HCT116 (cell line): ENCODE measurements around the gene TAS1R1. TPM values are rescaled to one million over a fixed set of nuclear protein-coding genes. Genes with fewer than 3 reads are reported as not detected.

Experiments
- ATAC-seq: fragments of 200-7000 bp; cut with Tn5 transposase; 2 replicates; pipeline ENCODE4 v1.9.1; 2020; ENCODE audit warnings: mild to moderate bottlenecking, moderate library complexity
- BruUV-seq: library from RNA; stranded (reverse); fragments of 400-500 nt; replicated peaks from 2 replicates; lab custom pipeline; 2021; lab: Mats Ljungman, UMichigan
- CTCF ChIA-PET: fragments of 300-600 bp; sonication (Branson Sonifier 250); formaldehyde crosslinking; loops from one replicate; lab custom pipeline; 2021; ENCODE audit warnings: antibody characterized with exemption; lab: Charles Lee
- POLR2A ChIA-PET: fragments of 300-600, 350-600 bp; sonication (Branson Sonifier 250); formaldehyde crosslinking; loops from one replicate; lab custom pipeline; 2021; ENCODE audit warnings: antibody characterized with exemption; lab: Charles Lee
- RAD21 ChIA-PET, 2 experiments: fragments of 300-600 bp; sonication (Branson Sonifier 250); formaldehyde crosslinking; loops; one replicate each; lab custom pipeline; 2023; ENCODE audit warnings: low total read pairs in 2 of 2; ENCODE audit not compliant: uncharacterized antibody in 2 of 2, unreplicated experiment in 2 of 2, low non-redundant PET in 1 of 2; lab: Charles Lee
- DNase-seq: peaks from one replicate; pipeline ENCODE4 v3.0.0-alpha.2; 2010; ENCODE audit warnings: low read depth, low spot score
- H2AFZ ChIP-seq: fragments of 200-600 bp; shearing (Covaris generic), sonication (generic); 2 replicates; pipeline ENCODE4 v1.6.1; 2017; ENCODE audit warnings: low read depth, mixed run types, mixed read lengths, antibody characterized with exemption, low read length; ENCODE audit not compliant: poor library complexity, severe bottlenecking
- H3K27ac ChIP-seq: 2 replicates; pipeline ENCODE4 v1.5.1; 2012; ENCODE audit warnings: low read depth, low read length
- H3K27me3 ChIP-seq: fragments of 200-600 bp; sonication (generic); 2 replicates; pipeline ENCODE4 v1.6.1; 2016; ENCODE audit warnings: mixed run types, low read length, mixed read lengths; ENCODE audit not compliant: insufficient read depth
- H3K36me3 ChIP-seq, 2 experiments: fragments of 200-500 bp in 1 of 2; fragments of 200-600 bp in 1 of 2; sonication (Bioruptor generic) in 1 of 2; sonication (generic) in 1 of 2; 2 replicates each; pipeline versions ENCODE4 v1.5.1 to v1.6.1; 2014 to 2016; ENCODE audit warnings: low read length in 2 of 2, inconsistent platforms in 1 of 2, mixed read lengths in 1 of 2, mixed run types in 1 of 2; ENCODE audit not compliant: insufficient read depth in 2 of 2, control insufficient read depth in 1 of 2
- H3K4me1 ChIP-seq, 2 experiments: fragments of 200-600 bp in 1 of 2; sonication (generic) in 1 of 2; 2 replicates each; pipeline versions ENCODE4 v1.5.1 to v1.6.1; 2012 to 2017; ENCODE audit warnings: low read length in 2 of 2, inconsistent platforms in 1 of 2, mild to moderate bottlenecking in 1 of 2, mixed read lengths in 1 of 2, mixed run types in 1 of 2, moderate library complexity in 1 of 2; ENCODE audit not compliant: insufficient read depth in 2 of 2, control insufficient read depth in 1 of 2
- H3K4me2 ChIP-seq: fragments of 200-600 bp; sonication (generic); 2 replicates; pipeline ENCODE4 v1.6.1; 2017; ENCODE audit warnings: mixed run types, low read length, mixed read lengths
- H3K4me3 ChIP-seq, 2 experiments: fragments of 200-600 bp in 1 of 2; sonication (generic) in 1 of 2; replicated peaks in 1 of 2; 2 replicates each; pipeline ENCODE4 v1.5.1; 2011 to 2016; ENCODE audit warnings: low read length in 2 of 2, control low read depth in 1 of 2, low read depth in 1 of 2, mild to moderate bottlenecking in 1 of 2, mixed read lengths in 1 of 2, mixed run types in 1 of 2
- H3K79me2 ChIP-seq: fragments of 200-600 bp; sonication (generic); 2 replicates; pipeline ENCODE4 v1.6.1; 2017; ENCODE audit warnings: mild to moderate bottlenecking, mixed run types, low read length, moderate library complexity, mixed read lengths; ENCODE audit not compliant: insufficient read depth
- H3K9ac ChIP-seq: fragments of 200-600 bp; sonication (generic); 2 replicates; pipeline ENCODE4 v1.6.1; 2016; ENCODE audit warnings: low read length, mixed read lengths
- H3K9me2 ChIP-seq: fragments of 200-600 bp; sonication (generic), shearing (Covaris generic); 2 replicates; pipeline ENCODE4 v1.6.1; 2017; ENCODE audit warnings: mixed run types, mild to moderate bottlenecking, moderate library complexity; ENCODE audit not compliant: insufficient read depth
- H3K9me3 ChIP-seq, 2 experiments: fragments of 200-500 bp in 1 of 2; fragments of 200-600 bp in 1 of 2; sonication (Bioruptor generic) in 1 of 2; sonication (generic) in 1 of 2; 2 replicates each; pipeline ENCODE4 v1.6.1; 2014 to 2017; ENCODE audit warnings: low read length in 2 of 2, mixed read lengths in 2 of 2, inconsistent platforms in 1 of 2, low read depth in 1 of 2, mild to moderate bottlenecking in 1 of 2, mixed run types in 1 of 2, moderate library complexity in 1 of 2; ENCODE audit not compliant: control insufficient read depth in 1 of 2, insufficient read depth in 1 of 2
- H4K20me1 ChIP-seq: fragments of 200-600 bp; sonication (generic), shearing (Covaris generic); 2 replicates; pipeline ENCODE4 v1.6.1; 2017; ENCODE audit warnings: mixed run types, mild to moderate bottlenecking, moderate library complexity; ENCODE audit not compliant: insufficient read depth
- EGR1 ChIP-seq: IDR thresholded peaks from 2 replicates; pipeline ENCODE4 v1.6.1; 2012; ENCODE audit warnings: low read depth
- JUND ChIP-seq: IDR thresholded peaks from 2 replicates; pipeline ENCODE4 v1.6.1; 2012
- POLR2AphosphoS5 ChIP-seq: IDR thresholded peaks from 2 replicates; pipeline ENCODE4 v1.6.1; 2011; ENCODE audit warnings: mild to moderate bottlenecking, low read depth, low read length, moderate library complexity
- RAD21 ChIP-seq: IDR thresholded peaks from 2 replicates; pipeline ENCODE4 v1.6.1; 2012; ENCODE audit warnings: low read depth, mild to moderate bottlenecking
- REST ChIP-seq: IDR thresholded peaks from 2 replicates; pipeline ENCODE4 v1.6.1; 2012; ENCODE audit warnings: low read depth
- SIN3A ChIP-seq: IDR thresholded peaks from 2 replicates; pipeline ENCODE4 v1.6.1; 2012; ENCODE audit warnings: low read depth
- SP1 ChIP-seq: IDR thresholded peaks from 2 replicates; pipeline ENCODE4 v1.6.1; 2012; ENCODE audit warnings: low read depth
- TCF7L2 ChIP-seq: IDR thresholded peaks from 2 replicates; pipeline ENCODE4 v1.7.0; 2011; ENCODE audit warnings: borderline replicate concordance, inconsistent platforms; ENCODE audit not compliant: insufficient read depth, insufficient read length; ENCODE audit errors: extremely low read depth
- YY1 ChIP-seq: IDR thresholded peaks from 2 replicates; pipeline ENCODE4 v1.6.1; 2011; ENCODE audit warnings: low read length, low read depth, moderate library complexity, mild to moderate bottlenecking; ENCODE audit not compliant: insufficient replicate concordance; ENCODE audit errors: extremely low read depth
- ZNF274 ChIP-seq: fragments of 200-500 bp; sonication (Bioruptor generic); IDR thresholded peaks from 2 replicates; pipeline ENCODE4 v1.6.1; 2014; ENCODE audit warnings: mild to moderate bottlenecking, low read depth, low read length, inconsistent platforms
- intact Hi-C: fragments of 100-400 bp; cut with micrococcal nuclease; formaldehyde crosslinking; loops from 2 replicates; pipeline ENCODE4 v1.10.0; 2022
- total RNA-seq: library from RNA; stranded (reverse); gene quantifications from one replicate; pipeline ENCODE4 v1.2.1, GENCODE V29; 2021; ENCODE audit not compliant: unreplicated experiment
- TF ChIP-seq, protein P1 (sequence below), 3 experiments: fragments of 200-600 bp in 1 of 3; sonication (generic) in 1 of 3; IDR thresholded peaks in 2 of 3; conservative IDR thresholded peaks in 1 of 3; 2 replicates each; pipeline ENCODE4 v1.5.1; 2012 to 2017; ENCODE audit warnings: low read depth in 2 of 3, low read length in 2 of 3, antibody characterized with exemption in 1 of 3, borderline replicate concordance in 1 of 3, control low read depth in 1 of 3, mild to moderate bottlenecking in 1 of 3, mixed read lengths in 1 of 3, mixed run types in 1 of 3, moderate library complexity in 1 of 3; ENCODE audit not compliant: insufficient read depth in 1 of 3
- TF ChIP-seq, protein P2 (sequence below): IDR thresholded peaks from 2 replicates; pipeline ENCODE4 v1.6.1; 2012

Gene TAS1R1
- total RNA-seq, 1 experiment from 2014 or later = not detected

DNA sequence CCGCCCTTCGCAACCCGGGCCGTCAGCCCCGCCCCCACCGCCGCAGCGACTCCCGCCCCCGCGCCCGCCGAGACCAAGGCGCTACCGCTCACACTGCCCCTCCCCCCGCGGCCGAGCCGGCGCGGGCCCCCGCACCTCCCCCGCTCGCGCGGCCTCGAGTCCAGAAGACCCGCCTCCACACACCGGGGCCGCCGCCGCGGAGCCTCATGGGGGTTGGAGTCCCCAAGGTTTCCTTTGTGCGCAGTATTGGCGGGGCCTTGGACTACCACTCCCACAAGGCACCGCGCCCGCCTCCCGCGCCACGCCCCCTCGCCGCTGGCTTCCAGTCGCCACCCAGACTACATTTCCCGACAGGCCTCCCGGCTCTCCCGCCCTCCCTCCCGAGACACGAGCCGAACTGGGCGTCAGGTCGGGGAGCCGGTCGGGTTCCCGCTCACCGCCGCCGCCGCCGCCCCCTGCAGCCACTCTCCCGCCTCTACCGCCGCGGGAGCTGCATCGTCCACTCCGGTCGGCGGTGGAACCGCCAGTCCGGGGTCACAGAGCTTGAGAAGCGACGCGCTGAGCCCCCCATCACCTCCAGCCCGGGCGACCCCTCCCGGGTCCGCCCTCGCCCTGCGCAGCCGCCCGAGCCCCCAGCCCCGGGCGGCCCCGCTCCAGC is 58.4 kb downstream of the TAS1R1 start, which contains the start of gene PHF13:
Gene PHF13 (plus strand): TSS at position 371 of the 658 bp plus-strand sequence. CDS start 336 bp downstream, outside the sequence.
- ChIA-PET CTCF (no interaction called here), RAD21 (no interaction called here), POLR2A (no interaction called here)
- peaks cover 43% of the 10 kb centered on the region for H3K79me2 ChIP-seq
- no peaks in the 10 kb centered on the region for H3K9me3 ChIP-seq
- peak; percentile 97 for DNase-seq
- peaks cover 6 to 15% of the 10 kb centered on the region in 2 experiments; a peak in 3 of 4 replicates for H3K36me3 ChIP-seq
- H3K9me2 ChIP-seq = no peaks in the 10 kb centered on the region
- peak within 1 kb of the TSS; percentile 93 for H3K9ac ChIP-seq
- H3K27me3 ChIP-seq = no peaks in the 10 kb centered on the region
- H3K27ac ChIP-seq = peak within 1 kb of the TSS; percentile 92
- H4K20me1 ChIP-seq = no peaks in the 10 kb centered on the region; the same call in 1 of the 2 replicates
- BruUV-seq = no TSS peak
- intact Hi-C loops = no loop called here
- TF ChIP-seq JUND (no peak), POLR2AphosphoS5 (peak; percentile 66), EGR1 (peak; percentile 96), SIN3A (peak; percentile 80), REST (no peak), ZNF274 (no peak), RAD21 (no peak), YY1 (peak; percentile 55), SP1 (peak; percentile 90), TCF7L2 (peak; percentile 54)
- TF ChIP-seq, protein P1, sequence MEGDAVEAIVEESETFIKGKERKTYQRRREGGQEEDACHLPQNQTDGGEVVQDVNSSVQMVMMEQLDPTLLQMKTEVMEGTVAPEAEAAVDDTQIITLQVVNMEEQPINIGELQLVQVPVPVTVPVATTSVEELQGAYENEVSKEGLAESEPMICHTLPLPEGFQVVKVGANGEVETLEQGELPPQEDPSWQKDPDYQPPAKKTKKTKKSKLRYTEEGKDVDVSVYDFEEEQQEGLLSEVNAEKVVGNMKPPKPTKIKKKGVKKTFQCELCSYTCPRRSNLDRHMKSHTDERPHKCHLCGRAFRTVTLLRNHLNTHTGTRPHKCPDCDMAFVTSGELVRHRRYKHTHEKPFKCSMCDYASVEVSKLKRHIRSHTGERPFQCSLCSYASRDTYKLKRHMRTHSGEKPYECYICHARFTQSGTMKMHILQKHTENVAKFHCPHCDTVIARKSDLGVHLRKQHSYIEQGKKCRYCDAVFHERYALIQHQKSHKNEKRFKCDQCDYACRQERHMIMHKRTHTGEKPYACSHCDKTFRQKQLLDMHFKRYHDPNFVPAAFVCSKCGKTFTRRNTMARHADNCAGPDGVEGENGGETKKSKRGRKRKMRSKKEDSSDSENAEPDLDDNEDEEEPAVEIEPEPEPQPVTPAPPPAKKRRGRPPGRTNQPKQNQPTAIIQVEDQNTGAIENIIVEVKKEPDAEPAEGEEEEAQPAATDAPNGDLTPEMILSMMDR (IDR thresholded peaks at IDR 0.05 in 2 of 3, conservative IDR thresholded peaks at IDR 0.05 in 1 of 3; ENCODE audit: borderline replicate concordance in 1 of 3, insufficient read depth in 1 of 3, low read depth in 2 of 3, low read length in 2 of 3) = no peak
- TF ChIP-seq, protein P2, sequence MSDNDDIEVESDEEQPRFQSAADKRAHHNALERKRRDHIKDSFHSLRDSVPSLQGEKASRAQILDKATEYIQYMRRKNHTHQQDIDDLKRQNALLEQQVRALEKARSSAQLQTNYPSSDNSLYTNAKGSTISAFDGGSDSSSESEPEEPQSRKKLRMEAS = peak; percentile 86
- H2AFZ ChIP-seq = peak within 1 kb of the TSS; percentile 13
- H3K4me1 ChIP-seq = peaks cover 8 to 46% of the 10 kb centered on the region in 2 experiments
- H3K4me3 ChIP-seq = peak within 1 kb of the TSS; percentile 62 to 83
- peak within 1 kb of the TSS; percentile 98 for H3K4me2 ChIP-seq
- ATAC-seq = peak; percentile 93
